Measurements from ENCODE around the gene ARPC5.
A peak's percentile ranks its signal among the peaks of the same experiment; 100 is the strongest.

ARPC5 gene

GRCh38 chr1:183609759-183610452 is 25.7 kb downstream of the ARPC5 start:
- no peak for DNase-seq (ENCODE audit: low read depth)

- peak; percentile 62 for DNase-seq (ENCODE audit: low read depth)
Measured at GRCh38 chr1:183609313-183609712, 26.3 kb downstream of the ARPC5 start.

- DNase-seq (ENCODE audit: low read depth): no peak
Measured at GRCh38 chr1:183607322-183607980, 28.1 kb downstream of the ARPC5 start.

GRCh38 chr1:183605904-183606303 is 29.7 kb downstream of the ARPC5 start:
- DNase-seq (ENCODE audit: low read depth): no peak

GRCh38 chr1:183604815-183605214 is 30.8 kb downstream of the ARPC5 start:
- DNase-seq (ENCODE audit: low read depth): no peak

- DNase-seq (ENCODE audit: low read depth): peak; percentile 86
Measured at GRCh38 chr1:183604038-183604808, 31.4 kb downstream of the ARPC5 start.

- DNase-seq (ENCODE audit: low read depth): no peak
Measured at GRCh38 chr1:183602510-183602909, 33.1 kb downstream of the ARPC5 start.

GRCh38 chr1:183600634-183601033 is 34.9 kb downstream of the ARPC5 start:
- no peak for DNase-seq (ENCODE audit: low read depth)

- peak; percentile 95 for DNase-seq (ENCODE audit: low read depth)
Measured at GRCh38 chr1:183600136-183600535, 35.4 kb downstream of the ARPC5 start.

- DNase-seq (ENCODE audit: low read depth): no peak
Measured at GRCh38 chr1:183598386-183598785, 37.2 kb downstream of the ARPC5 start.

- no peak for DNase-seq (ENCODE audit: low read depth)
Measured at GRCh38 chr1:183597656-183598347, 37.8 kb downstream of the ARPC5 start.

- no peak for DNase-seq (ENCODE audit: low read depth)
Measured at GRCh38 chr1:183596500-183596899, 39.1 kb downstream of the ARPC5 start.

GRCh38 chr1:183595537-183595936 is 40.0 kb downstream of the ARPC5 start:
- no peak for DNase-seq (ENCODE audit: low read depth)

GRCh38 chr1:183593356-183593755 is 42.2 kb downstream of the ARPC5 start:
- DNase-seq (ENCODE audit: low read depth): no peak

GRCh38 chr1:183592733-183593132 is 42.9 kb downstream of the ARPC5 start:
- DNase-seq (ENCODE audit: low read depth): no peak

GRCh38 chr1:183590244-183591191 is 45.1 kb downstream of the ARPC5 start, which contains the start of gene NCF2:
Gene NCF2 (minus strand): TSS chr1:183590459. CDS start chr1:183590329, 130 bp downstream.
- DNase-seq (ENCODE audit: low read depth): peak; percentile 28

GRCh38 chr1:183589874-183590243 is 45.7 kb downstream of the ARPC5 start:
- no peak for DNase-seq (ENCODE audit: low read depth)

GRCh38 chr1:183589384-183589783 is 46.2 kb downstream of the ARPC5 start:
- DNase-seq (ENCODE audit: low read depth): no peak

GRCh38 chr1:183588827-183589226 is 46.8 kb downstream of the ARPC5 start:
- no peak for DNase-seq (ENCODE audit: low read depth)

- DNase-seq (ENCODE audit: low read depth): no peak
Measured at GRCh38 chr1:183586926-183587325, 48.7 kb downstream of the ARPC5 start.

GRCh38 chr1:183586455-183586854 is 49.1 kb downstream of the ARPC5 start:
- no peak for DNase-seq (ENCODE audit: low read depth)

Data from amniotic epithelial cell (primary cell).